Mesenchymal stem cell (in vitro differentiated cells and primary cell): ENCODE data around the gene ECI2.

Experiments
- DNase-seq: peaks from one replicate; pipeline ENCODE4 v3.0.0-alpha.2; 2013
- H2AFZ ChIP-seq: one replicate; pipeline ENCODE4 v1.6.1; 2013; ENCODE audit warnings: low read depth, mild to moderate bottlenecking, control low read depth, inconsistent platforms, low read length, moderate library complexity
- H2AK5ac ChIP-seq: 2 replicates; pipeline ENCODE4 v1.6.1; 2013; ENCODE audit warnings: low read length, moderate library complexity, mild to moderate bottlenecking, inconsistent platforms; ENCODE audit not compliant: severe bottlenecking
- H2BK120ac ChIP-seq: one replicate; pipeline ENCODE4 v1.6.1; 2013; ENCODE audit warnings: low read depth, mild to moderate bottlenecking, inconsistent platforms, low read length, moderate library complexity
- H2BK12ac ChIP-seq, 2 experiments: one replicate each; pipeline ENCODE4 v1.6.1; 2013; ENCODE audit warnings: inconsistent platforms in 2 of 2, low read length in 2 of 2, mild to moderate bottlenecking in 2 of 2, moderate library complexity in 2 of 2, control low read depth in 1 of 2
- H2BK15ac ChIP-seq: one replicate; pipeline ENCODE4 v1.6.1; 2013; ENCODE audit warnings: mild to moderate bottlenecking, low read depth, inconsistent platforms; ENCODE audit not compliant: poor library complexity, severe bottlenecking
- H2BK5ac ChIP-seq: 2 replicates; pipeline ENCODE4 v1.6.1; 2013; ENCODE audit warnings: low read depth, mild to moderate bottlenecking, low read length, control low read depth, inconsistent platforms; ENCODE audit not compliant: poor library complexity, severe bottlenecking
- H3K14ac ChIP-seq, 2 experiments: one replicate each; pipeline ENCODE4 v1.6.1; 2013; ENCODE audit warnings: inconsistent platforms in 2 of 2, low read length in 2 of 2, control low read depth in 1 of 2, mild to moderate bottlenecking in 1 of 2, moderate library complexity in 1 of 2
- H3K18ac ChIP-seq, 2 experiments: one replicate each; pipeline ENCODE4 v1.6.1; 2013; ENCODE audit warnings: inconsistent platforms in 2 of 2, low read length in 2 of 2, control low read depth in 1 of 2, low read depth in 1 of 2, mild to moderate bottlenecking in 1 of 2
- H3K23ac ChIP-seq, 2 experiments: one replicate each; pipeline ENCODE4 v1.6.1; 2013; ENCODE audit warnings: inconsistent platforms in 2 of 2, low read length in 2 of 2, mild to moderate bottlenecking in 2 of 2, moderate library complexity in 2 of 2, control low read depth in 1 of 2
- H3K27ac ChIP-seq: 2 replicates; pipeline ENCODE4 v1.5.1; 2013; ENCODE audit warnings: mild to moderate bottlenecking, moderate library complexity, low read length, control low read depth, inconsistent platforms; ENCODE audit not compliant: poor library complexity, severe bottlenecking
- H3K27me3 ChIP-seq, 2 experiments: 2 replicates each; pipeline versions ENCODE4 v1.6.1 to v1.7.0; 2013; ENCODE audit warnings: low read length in 2 of 2, mild to moderate bottlenecking in 2 of 2, moderate library complexity in 2 of 2, control low read depth in 1 of 2, inconsistent platforms in 1 of 2; ENCODE audit not compliant: control insufficient read depth in 1 of 2, insufficient read depth in 1 of 2
- H3K36me3 ChIP-seq, 2 experiments: 2 replicates each; pipeline versions ENCODE4 v1.6.1 to v1.7.0; 2013; ENCODE audit warnings: low read length in 2 of 2, control low read depth in 1 of 2, inconsistent platforms in 1 of 2, low read depth in 1 of 2, mild to moderate bottlenecking in 1 of 2; ENCODE audit not compliant: insufficient read depth in 2 of 2, control insufficient read depth in 1 of 2
- H3K4ac ChIP-seq, 2 experiments: one replicate each; pipeline ENCODE4 v1.6.1; 2013; ENCODE audit warnings: inconsistent platforms in 2 of 2, low read length in 2 of 2, mild to moderate bottlenecking in 2 of 2, moderate library complexity in 2 of 2, control low read depth in 1 of 2, low read depth in 1 of 2
- H3K4me1 ChIP-seq: 2 replicates; pipeline ENCODE4 v1.6.1; 2013; ENCODE audit warnings: low read depth, low read length, control low read depth; ENCODE audit not compliant: control insufficient read depth, insufficient read depth
- H3K4me2 ChIP-seq: 2 replicates; pipeline ENCODE4 v1.6.1; 2013; ENCODE audit warnings: low read length, mild to moderate bottlenecking, inconsistent platforms; ENCODE audit not compliant: poor library complexity, severe bottlenecking
- H3K4me3 ChIP-seq, 2 experiments: 2 replicates each; pipeline versions ENCODE4 v1.5.1 to v1.7.0; 2013; ENCODE audit warnings: low read length in 2 of 2, mild to moderate bottlenecking in 2 of 2, control low read depth in 1 of 2, low read depth in 1 of 2; ENCODE audit not compliant: insufficient read depth in 1 of 2
- H3K79me1 ChIP-seq: replicated peaks from 2 replicates; pipeline ENCODE4 v1.6.1; 2013; ENCODE audit warnings: mild to moderate bottlenecking, control low read depth, low read length, inconsistent platforms; ENCODE audit not compliant: poor library complexity, severe bottlenecking
- H3K9ac ChIP-seq: 2 replicates; pipeline ENCODE4 v1.7.0; 2013; ENCODE audit warnings: mild to moderate bottlenecking, low read length, moderate library complexity
- H3K9me3 ChIP-seq: 2 replicates; pipeline ENCODE4 v1.7.0; 2013; ENCODE audit warnings: mild to moderate bottlenecking, low read length; ENCODE audit not compliant: control insufficient read depth
- H4K8ac ChIP-seq: one replicate; pipeline ENCODE4 v1.6.1; 2013; ENCODE audit warnings: inconsistent platforms, mild to moderate bottlenecking, low read length, moderate library complexity
- H4K91ac ChIP-seq: one replicate; pipeline ENCODE4 v1.6.1; 2013; ENCODE audit warnings: mild to moderate bottlenecking, low read length, inconsistent platforms
- WGBS: methylation state at CpG from one replicate; pipeline ENCODE4 v1.1.7; 2013; ENCODE audit warnings: mixed read lengths; 5-methylcytosine and 5-hydroxymethylcytosine counted together

The ECI2 gene

GRCh38 chr6:4128748-4129147, 6.6 kb downstream of the ECI2 start:
- peaks cover 6% of the 10 kb centered on the region for H3K4me1 ChIP-seq
- no peak overlapping the region for H2BK15ac ChIP-seq
- no peak overlapping the region for H2AFZ ChIP-seq
- H3K9ac ChIP-seq: no peak overlapping the region
- H3K4ac ChIP-seq: no peak overlapping the region
- 98% methylated on average over 4 of the region's 6 CpGs for WGBS
- no peak overlapping the region for H3K27ac ChIP-seq
- H4K8ac ChIP-seq: no peak overlapping the region
- H3K27me3 ChIP-seq: no peaks in the 10 kb centered on the region
- H2BK12ac ChIP-seq: no peak overlapping the region
- DNase-seq: no peak
- H4K91ac ChIP-seq: no peak overlapping the region
- no peak overlapping the region for H3K14ac ChIP-seq
- no peak overlapping the region for H2BK5ac ChIP-seq
- no peak overlapping the region for H3K4me3 ChIP-seq
- H3K79me1 ChIP-seq: peaks cover 18% of the 10 kb centered on the region
- no peak overlapping the region for H2BK120ac ChIP-seq
- no peak overlapping the region for H2AK5ac ChIP-seq
- peaks cover 23 to 89% of the 10 kb centered on the region in 2 experiments for H3K36me3 ChIP-seq
- no peak overlapping the region for H3K23ac ChIP-seq
- H3K18ac ChIP-seq: no peak overlapping the region
- H3K9me3 ChIP-seq: no peaks in the 10 kb centered on the region
- H3K4me2 ChIP-seq: no peak overlapping the region

- peaks cover 6% of the 10 kb centered on the region for H3K4me1 ChIP-seq
- H3K4ac ChIP-seq: no peak overlapping the region
- no peak overlapping the region for H2AK5ac ChIP-seq
- peaks cover 22% of the 10 kb centered on the region for H3K79me1 ChIP-seq
- no peaks in the 10 kb centered on the region for H3K27me3 ChIP-seq
- no peak overlapping the region for H3K18ac ChIP-seq
- no peak overlapping the region for H2AFZ ChIP-seq
- no peak overlapping the region for H3K4me3 ChIP-seq
- DNase-seq: no peak
- H2BK12ac ChIP-seq: no peak overlapping the region
- no peak overlapping the region for H3K27ac ChIP-seq
- H3K9ac ChIP-seq: no peak overlapping the region
- no peak overlapping the region for H3K14ac ChIP-seq
- H3K23ac ChIP-seq: no peak overlapping the region
- no peak overlapping the region for H2BK120ac ChIP-seq
- H3K4me2 ChIP-seq: no peak overlapping the region
- H2BK5ac ChIP-seq: no peak overlapping the region
- H3K9me3 ChIP-seq: no peaks in the 10 kb centered on the region
- 50% methylated on average over 1 of the region's 1 CpG for WGBS
- no peak overlapping the region for H4K91ac ChIP-seq
- H2BK15ac ChIP-seq: no peak overlapping the region
- H3K36me3 ChIP-seq: peaks cover 26 to 87% of the 10 kb centered on the region in 2 experiments
- H4K8ac ChIP-seq: no peak overlapping the region
These were observed 7.3 kb downstream of the ECI2 start for GRCh38 chr6:4128072-4128471.

DNA sequence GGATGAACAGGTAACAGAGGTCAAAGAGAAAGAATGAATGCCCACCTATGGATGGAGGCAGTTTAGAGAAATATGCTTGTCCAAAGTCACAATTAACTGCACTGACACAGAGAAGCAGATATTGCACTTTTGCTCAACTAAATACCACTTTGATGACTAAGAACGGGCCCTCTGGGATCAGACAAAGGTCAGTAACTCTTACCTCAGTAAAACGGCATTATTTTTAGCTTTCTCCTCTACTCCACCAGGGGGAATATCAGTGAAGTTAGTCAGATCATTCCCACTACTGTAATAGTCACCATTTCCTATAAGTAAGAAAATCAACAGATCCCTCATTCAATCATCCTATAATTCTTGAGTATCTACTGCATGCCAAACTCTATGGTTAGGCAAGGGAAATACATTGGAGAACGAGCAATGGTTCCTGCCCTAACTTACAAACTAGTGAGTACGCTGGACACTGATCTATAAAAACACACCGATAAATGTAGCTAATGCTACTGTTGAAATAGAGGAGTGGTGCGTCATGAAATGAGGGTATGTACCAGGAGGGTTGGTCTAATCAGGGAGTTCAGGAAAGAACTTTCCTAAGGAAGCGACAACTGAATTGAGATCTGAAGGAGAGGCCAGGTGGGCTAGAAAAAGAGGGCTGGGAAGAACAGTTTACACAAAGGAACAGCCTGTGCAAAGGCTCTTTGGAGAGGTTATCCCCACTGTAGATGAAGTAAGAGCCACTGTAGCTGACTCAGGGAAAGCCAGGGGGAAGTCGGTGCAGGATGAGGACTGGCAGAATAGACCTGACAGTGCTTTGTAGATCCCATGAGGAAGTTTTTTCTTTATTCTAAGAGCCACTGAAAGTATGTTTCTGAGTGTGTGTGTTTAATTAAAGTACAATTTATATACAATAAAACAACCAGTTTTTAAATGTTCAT, 9.2 kb downstream of the ECI2 start:
- Histone ChIP-seq H2BK12ac (peak overlapping the region in 1 of 2 experiments; percentile 21), H3K4me3 (peak overlapping the region in 1 of 2 experiments; percentile 10), H3K14ac (no peak overlapping the region), H3K4me1 (peaks cover 4% of the 10 kb centered on the region), H4K91ac (no peak overlapping the region), H3K79me1 (peaks cover 22% of the 10 kb centered on the region), H3K9me3 (no peaks in the 10 kb centered on the region), H2BK15ac (no peak overlapping the region), H3K9ac (peak overlapping the region; percentile 43), H3K27me3 (no peaks in the 10 kb centered on the region), H4K8ac (no peak overlapping the region), H3K36me3 (peaks cover 29 to 87% of the 10 kb centered on the region in 2 experiments), H2AFZ (no peak overlapping the region), H2BK5ac (no peak overlapping the region), H3K4me2 (no peak overlapping the region), H2AK5ac (peak overlapping the region; percentile 57), H2BK120ac (no peak overlapping the region), H3K27ac (peak overlapping the region; percentile 47), H3K18ac (peak overlapping the region in 1 of 2 experiments; percentile 1), H3K23ac (no peak overlapping the region), H3K4ac (peak overlapping the region in 1 of 2 experiments; percentile 17)
- 64% methylated on average over 8 of the region's 8 CpGs for WGBS
- peak; percentile 88 for DNase-seq

DNA sequence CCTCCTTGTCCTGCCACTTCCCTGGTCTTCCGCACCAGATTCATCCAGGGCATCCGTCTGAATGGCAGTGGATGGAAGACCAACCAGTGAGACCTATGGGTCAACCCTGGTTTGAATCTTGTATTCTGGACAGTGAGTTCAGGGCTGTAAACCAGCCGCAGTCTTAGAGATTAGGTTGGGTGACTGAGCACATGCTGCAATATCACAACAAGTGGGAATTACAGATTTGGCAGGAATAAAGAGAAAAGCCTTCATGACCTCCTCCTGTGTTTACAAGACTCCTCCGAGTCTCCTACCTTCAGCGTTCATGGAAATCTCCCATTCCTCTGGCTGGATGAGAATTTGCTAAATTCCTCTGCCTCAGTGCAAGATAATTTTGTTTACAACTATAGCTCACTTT, 9.9 kb downstream of the ECI2 start:
- H3K18ac ChIP-seq: peak overlapping the region in 1 of 2 experiments; percentile 68
- H3K27ac ChIP-seq: peak overlapping the region; percentile 21
- peaks cover 4% of the 10 kb centered on the region for H3K4me1 ChIP-seq
- H2BK5ac ChIP-seq: no peak overlapping the region
- peak overlapping the region in 1 of 2 experiments; percentile 47 for H2BK12ac ChIP-seq
- WGBS: 85% methylated on average over 5 of the region's 5 CpGs
- H3K14ac ChIP-seq: peak overlapping the region in 1 of 2 experiments; percentile 77
- H3K4me3 ChIP-seq: no peak overlapping the region
- no peak overlapping the region for H3K4ac ChIP-seq
- no peaks in the 10 kb centered on the region for H3K9me3 ChIP-seq
- no peak overlapping the region for H3K9ac ChIP-seq
- no peak overlapping the region for H2AFZ ChIP-seq
- H3K79me1 ChIP-seq: peaks cover 19% of the 10 kb centered on the region
- H4K91ac ChIP-seq: no peak overlapping the region
- H2BK15ac ChIP-seq: no peak overlapping the region
- H2BK120ac ChIP-seq: no peak overlapping the region
- peak overlapping the region; percentile 36 for H2AK5ac ChIP-seq
- H3K27me3 ChIP-seq: no peaks in the 10 kb centered on the region
- no peak for DNase-seq
- H4K8ac ChIP-seq: no peak overlapping the region
- peaks cover 27 to 87% of the 10 kb centered on the region in 2 experiments for H3K36me3 ChIP-seq
- no peak overlapping the region for H3K4me2 ChIP-seq
- H3K23ac ChIP-seq: peak overlapping the region in 1 of 2 experiments; percentile 50
